ENCODE results near the gene ROM1.

The ROM1 gene

GRCh38 chr11:62588966-62589637 is 24.0 kb upstream of the ROM1 start:
- DNase-seq (ENCODE audit: low read depth) = no peak

GRCh38 chr11:62591448-62592145 is 21.5 kb upstream of the ROM1 start, which contains the start of gene TUT1:
Gene TUT1, minus strand, starts transcription at chr11:62591523. Its CDS starts 38 bp downstream, at chr11:62591485.
- peak; percentile 94 for DNase-seq (ENCODE audit: low read depth)

- DNase-seq (ENCODE audit: low read depth) = no peak
Observed at GRCh38 chr11:62592146-62592815, 20.8 kb upstream of the ROM1 start.

- DNase-seq (ENCODE audit: low read depth) = no peak
Observed at GRCh38 chr11:62592989-62593421, 20.1 kb upstream of the ROM1 start.

GRCh38 chr11:62593434-62594044 is 19.5 kb upstream of the ROM1 start:
- peak; percentile 61 for DNase-seq (ENCODE audit: low read depth)

GRCh38 chr11:62595124-62595523 is 17.9 kb upstream of the ROM1 start:
- DNase-seq (ENCODE audit: low read depth) = no peak

- peak; percentile 93 for DNase-seq (ENCODE audit: low read depth)
Observed at GRCh38 chr11:62599069-62599696, 13.9 kb upstream of the ROM1 start.

GRCh38 chr11:62599901-62600300 is 13.2 kb upstream of the ROM1 start:
- DNase-seq (ENCODE audit: low read depth) = no peak

- DNase-seq (ENCODE audit: low read depth) = no peak
Observed at GRCh38 chr11:62600367-62601121, 12.5 kb upstream of the ROM1 start.

GRCh38 chr11:62601122-62601371 is 12.0 kb upstream of the ROM1 start:
- peak; percentile 24 for DNase-seq (ENCODE audit: low read depth)

GRCh38 chr11:62601372-62602140 is 11.5 kb upstream of the ROM1 start, which contains the start of gene MTA2:
Gene MTA2, minus strand, starts transcription at chr11:62601865. Its CDS starts 415 bp downstream, at chr11:62601450.
- peak; percentile 99 for DNase-seq (ENCODE audit: low read depth)

GRCh38 chr11:62602141-62603071 is 10.7 kb upstream of the ROM1 start:
- DNase-seq (ENCODE audit: low read depth) = no peak

GRCh38 chr11:62603072-62603408 is 10.0 kb upstream of the ROM1 start:
- DNase-seq (ENCODE audit: low read depth) = no peak

GRCh38 chr11:62603776-62604299 is 9.2 kb upstream of the ROM1 start:
- no peak for DNase-seq (ENCODE audit: low read depth)

- DNase-seq (ENCODE audit: low read depth) = no peak
Observed at GRCh38 chr11:62604460-62605120, 8.5 kb upstream of the ROM1 start.

- no peak for DNase-seq (ENCODE audit: low read depth)
Observed at GRCh38 chr11:62605467-62605866, 7.6 kb upstream of the ROM1 start.

- DNase-seq (ENCODE audit: low read depth) = no peak
Observed at GRCh38 chr11:62605902-62606301, 7.2 kb upstream of the ROM1 start.

GRCh38 chr11:62607714-62608113 is 5.3 kb upstream of the ROM1 start:
- no peak for DNase-seq (ENCODE audit: low read depth)

- DNase-seq (ENCODE audit: low read depth) = no peak
Observed at GRCh38 chr11:62608776-62609175, 4.3 kb upstream of the ROM1 start.
